ENCODE measurements around the gene GRIK3.

GRCh38 chr1:36909946-36910725 is 124.2 kb downstream of the GRIK3 start:
- TF ChIP-seq, protein P1, sequence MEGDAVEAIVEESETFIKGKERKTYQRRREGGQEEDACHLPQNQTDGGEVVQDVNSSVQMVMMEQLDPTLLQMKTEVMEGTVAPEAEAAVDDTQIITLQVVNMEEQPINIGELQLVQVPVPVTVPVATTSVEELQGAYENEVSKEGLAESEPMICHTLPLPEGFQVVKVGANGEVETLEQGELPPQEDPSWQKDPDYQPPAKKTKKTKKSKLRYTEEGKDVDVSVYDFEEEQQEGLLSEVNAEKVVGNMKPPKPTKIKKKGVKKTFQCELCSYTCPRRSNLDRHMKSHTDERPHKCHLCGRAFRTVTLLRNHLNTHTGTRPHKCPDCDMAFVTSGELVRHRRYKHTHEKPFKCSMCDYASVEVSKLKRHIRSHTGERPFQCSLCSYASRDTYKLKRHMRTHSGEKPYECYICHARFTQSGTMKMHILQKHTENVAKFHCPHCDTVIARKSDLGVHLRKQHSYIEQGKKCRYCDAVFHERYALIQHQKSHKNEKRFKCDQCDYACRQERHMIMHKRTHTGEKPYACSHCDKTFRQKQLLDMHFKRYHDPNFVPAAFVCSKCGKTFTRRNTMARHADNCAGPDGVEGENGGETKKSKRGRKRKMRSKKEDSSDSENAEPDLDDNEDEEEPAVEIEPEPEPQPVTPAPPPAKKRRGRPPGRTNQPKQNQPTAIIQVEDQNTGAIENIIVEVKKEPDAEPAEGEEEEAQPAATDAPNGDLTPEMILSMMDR (conservative IDR thresholded peaks at IDR 0.05; ENCODE audit: low read length), result no peak
- no peak for TF ChIP-seq EZH2phosphoT487 (IDR thresholded peaks at IDR 0.05; ENCODE audit: borderline replicate concordance, low read depth, low read length)

Data from OCI-LY7 (cell line).